B cell (primary cell): Measurements from ENCODE around the gene SLN.

ENCODE experiments used
- EZH2 ChIP-seq: IDR thresholded peaks from 2 replicates; pipeline ENCODE4 v1.6.1; 2012; ENCODE audit warnings: borderline replicate concordance, low read depth, mild to moderate bottlenecking, moderate library complexity, low read length; ENCODE audit not compliant: insufficient read depth, poor library complexity, severe bottlenecking
- TF ChIP-seq, protein P1 (sequence below): fragments of 200-600 bp; IDR thresholded peaks from one replicate; pipeline ENCODE4 v1.8.0; 2022; ENCODE audit warnings: antibody characterized with exemption, mild to moderate bottlenecking

DNA sequence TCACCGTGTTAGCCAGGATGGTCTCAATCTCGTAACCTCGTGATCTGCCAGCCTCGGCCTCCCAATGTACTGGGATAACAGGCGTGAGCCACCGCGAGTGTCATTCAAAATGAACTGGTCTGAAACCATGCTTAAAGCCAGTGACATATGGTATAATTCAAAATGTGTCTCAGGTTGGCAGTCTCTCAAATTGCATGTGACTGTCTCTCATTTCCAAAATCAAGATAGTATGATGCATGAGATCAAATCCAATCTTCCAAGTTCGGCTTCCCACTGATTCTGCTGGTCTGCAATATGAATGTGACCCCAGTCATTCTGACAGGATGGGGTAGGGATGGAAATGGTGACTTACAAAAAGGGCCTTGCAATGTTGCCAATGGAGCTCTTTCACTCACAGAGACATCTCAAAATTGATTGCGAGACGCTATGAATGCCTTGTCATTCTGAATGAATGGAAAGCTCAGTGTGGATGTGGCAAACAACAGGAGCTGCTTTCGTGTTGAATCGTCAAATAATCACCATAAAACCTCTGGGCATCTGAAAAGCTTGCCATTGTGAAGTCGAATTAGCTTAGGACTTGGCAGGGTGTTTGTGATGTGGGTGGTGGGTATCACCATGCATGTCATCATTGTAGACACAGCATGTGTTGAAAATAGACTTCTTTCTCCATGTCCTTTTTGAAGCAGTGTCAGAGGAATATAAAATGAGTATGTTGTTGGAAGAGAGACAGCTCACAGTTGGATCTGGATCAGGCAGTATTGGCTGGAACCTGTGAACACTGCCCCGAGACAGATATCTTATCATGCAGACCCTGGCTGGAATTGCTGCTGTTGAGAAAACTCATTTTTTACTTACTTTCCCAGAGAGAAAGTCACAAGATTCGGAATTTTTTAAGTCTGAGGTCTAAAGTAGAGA, 12.2 kb downstream of the SLN start:
- TF ChIP-seq EZH2 = no peak
- TF ChIP-seq, protein P1, sequence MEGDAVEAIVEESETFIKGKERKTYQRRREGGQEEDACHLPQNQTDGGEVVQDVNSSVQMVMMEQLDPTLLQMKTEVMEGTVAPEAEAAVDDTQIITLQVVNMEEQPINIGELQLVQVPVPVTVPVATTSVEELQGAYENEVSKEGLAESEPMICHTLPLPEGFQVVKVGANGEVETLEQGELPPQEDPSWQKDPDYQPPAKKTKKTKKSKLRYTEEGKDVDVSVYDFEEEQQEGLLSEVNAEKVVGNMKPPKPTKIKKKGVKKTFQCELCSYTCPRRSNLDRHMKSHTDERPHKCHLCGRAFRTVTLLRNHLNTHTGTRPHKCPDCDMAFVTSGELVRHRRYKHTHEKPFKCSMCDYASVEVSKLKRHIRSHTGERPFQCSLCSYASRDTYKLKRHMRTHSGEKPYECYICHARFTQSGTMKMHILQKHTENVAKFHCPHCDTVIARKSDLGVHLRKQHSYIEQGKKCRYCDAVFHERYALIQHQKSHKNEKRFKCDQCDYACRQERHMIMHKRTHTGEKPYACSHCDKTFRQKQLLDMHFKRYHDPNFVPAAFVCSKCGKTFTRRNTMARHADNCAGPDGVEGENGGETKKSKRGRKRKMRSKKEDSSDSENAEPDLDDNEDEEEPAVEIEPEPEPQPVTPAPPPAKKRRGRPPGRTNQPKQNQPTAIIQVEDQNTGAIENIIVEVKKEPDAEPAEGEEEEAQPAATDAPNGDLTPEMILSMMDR = no peak
